M059J (cell line): ENCODE measurements around the gene ALOX15. TPM values are rescaled to one million over a fixed set of nuclear protein-coding genes. Genes with fewer than 3 reads are reported as not detected.
A peak's percentile ranks its signal among the peaks of the same experiment; 100 is the strongest.
"Not testable (repeated sequence)": the region's sequence is repeated elsewhere in the genome, so short reads cannot be mapped to it uniquely, and the experiment has no call there.

ENCODE experiments used
- DNase-seq: peaks from one replicate; pipeline ENCODE4 v3.0.0-alpha.2; 2012; ENCODE audit warnings: low read depth
- total RNA-seq: library from RNA; depleted of rRNA; stranded (reverse); fragments of >200 nt; shearing (Covaris generic); gene quantifications from 2 replicates; pipeline ENCODE4 v1.2.3, GENCODE V29; 2014; rRNA removed

The ALOX15 gene
- total RNA-seq = not detected in 2 replicates

- DNase-seq = no peak
These were observed at the start of gene ALOX15 for GRCh38 chr17:4641297-4642195. Gene ALOX15, minus strand, starts transcription at chr17:4641678. Its CDS starts 27 bp downstream, at chr17:4641651.

- DNase-seq = no peak
These were observed 49.3 kb upstream of the ALOX15 start for GRCh38 chr17:4690745-4691144.

- not testable (repeated sequence) for DNase-seq
These were observed 48.4 kb upstream of the ALOX15 start for GRCh38 chr17:4689872-4690271.

- not testable (repeated sequence) for DNase-seq
These were observed 42.3 kb upstream of the ALOX15 start for GRCh38 chr17:4683739-4684138.

GRCh38 chr17:4679658-4680057 lies 38.2 kb upstream of the ALOX15 start:
- DNase-seq = peak; percentile 85

- DNase-seq = peak; percentile 97
These were observed 37.1 kb upstream of the ALOX15 start for GRCh38 chr17:4678448-4679026.

GRCh38 chr17:4676791-4677190 lies 35.3 kb upstream of the ALOX15 start:
- no peak for DNase-seq

GRCh38 chr17:4675791-4676190 lies 34.3 kb upstream of the ALOX15 start:
- DNase-seq = no peak

- DNase-seq = no peak
These were observed 33.2 kb upstream of the ALOX15 start for GRCh38 chr17:4674685-4674998.

GRCh38 chr17:4673986-4674684 lies 32.7 kb upstream of the ALOX15 start:
- DNase-seq = no peak

GRCh38 chr17:4673169-4673568 lies 31.7 kb upstream of the ALOX15 start:
- DNase-seq = no peak

- DNase-seq = no peak
These were observed 31.3 kb upstream of the ALOX15 start for GRCh38 chr17:4672751-4673150.

GRCh38 chr17:4672055-4672630 lies 30.7 kb upstream of the ALOX15 start:
- no peak for DNase-seq

GRCh38 chr17:4667166-4667565 lies 25.7 kb upstream of the ALOX15 start:
- no peak for DNase-seq

GRCh38 chr17:4666296-4666695 lies 24.8 kb upstream of the ALOX15 start:
- no peak for DNase-seq

- peak; percentile 18 for DNase-seq
These were observed 23.5 kb upstream of the ALOX15 start for GRCh38 chr17:4665027-4665426.

GRCh38 chr17:4664230-4664629 lies 22.8 kb upstream of the ALOX15 start:
- DNase-seq = no peak

GRCh38 chr17:4663711-4664110 lies 22.2 kb upstream of the ALOX15 start:
- DNase-seq = no peak

GRCh38 chr17:4658478-4659305 lies 17.2 kb upstream of the ALOX15 start:
- DNase-seq = peak; percentile 73

- no peak for DNase-seq
These were observed 16.2 kb upstream of the ALOX15 start for GRCh38 chr17:4657678-4658077.

- DNase-seq = not testable (repeated sequence)
These were observed 14.5 kb upstream of the ALOX15 start for GRCh38 chr17:4655933-4656332.
